Measurements from ENCODE around the gene RHBDD2.
"Not testable (repeated sequence)": the region's sequence is repeated elsewhere in the genome, so short reads cannot be mapped to it uniquely, and the experiment has no call there.

Gene RHBDD2

DNA sequence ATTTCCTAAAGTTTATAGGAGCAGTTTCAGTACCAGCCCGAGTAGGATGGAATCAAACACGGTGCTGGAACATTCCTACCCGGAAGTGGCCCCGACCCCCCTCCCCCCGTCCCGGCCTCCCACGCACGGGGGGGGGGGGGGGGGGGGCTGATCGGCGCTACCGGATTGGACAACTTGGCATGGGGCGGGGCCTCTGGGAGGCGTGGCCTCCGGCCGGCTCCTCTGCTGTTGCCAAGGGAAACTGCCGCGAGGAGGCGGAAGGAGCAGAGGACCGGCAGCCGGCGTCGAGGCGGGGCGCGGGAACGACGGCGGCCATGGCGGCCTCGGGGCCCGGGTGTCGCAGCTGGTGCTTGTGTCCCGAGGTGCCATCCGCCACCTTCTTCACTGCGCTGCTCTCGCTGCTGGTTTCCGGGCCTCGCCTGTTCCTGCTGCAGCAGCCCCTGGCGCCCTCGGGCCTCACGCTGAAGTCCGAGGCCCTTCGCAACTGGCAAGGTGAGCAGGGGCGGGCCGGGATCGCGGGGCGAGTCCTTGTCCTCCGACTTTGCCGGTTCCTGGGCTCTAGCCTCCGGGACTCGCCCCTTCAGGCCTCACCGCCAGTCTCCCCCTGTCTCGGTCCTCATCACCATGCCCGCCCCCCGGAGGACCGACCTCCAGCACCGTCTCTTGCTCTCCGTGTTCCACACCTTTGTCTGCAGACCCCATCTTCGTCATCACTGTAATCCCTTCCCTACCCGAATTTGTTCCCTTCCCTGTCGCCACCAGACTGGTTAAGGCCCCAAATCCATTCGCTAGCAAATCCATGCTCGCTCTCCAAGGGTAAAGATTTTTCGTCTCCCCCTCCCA lies at the start of gene RHBDD2:
Gene RHBDD2 (plus strand): TSS at position 266 of the 843 bp plus-strand sequence. CDS start 49 bp downstream, at position 315.
- FAIRE-seq = no peak

GRCh38 chr7:75829656-75830055 lies 49.2 kb upstream of the RHBDD2 start:
- FAIRE-seq = not testable (repeated sequence)

DNA sequence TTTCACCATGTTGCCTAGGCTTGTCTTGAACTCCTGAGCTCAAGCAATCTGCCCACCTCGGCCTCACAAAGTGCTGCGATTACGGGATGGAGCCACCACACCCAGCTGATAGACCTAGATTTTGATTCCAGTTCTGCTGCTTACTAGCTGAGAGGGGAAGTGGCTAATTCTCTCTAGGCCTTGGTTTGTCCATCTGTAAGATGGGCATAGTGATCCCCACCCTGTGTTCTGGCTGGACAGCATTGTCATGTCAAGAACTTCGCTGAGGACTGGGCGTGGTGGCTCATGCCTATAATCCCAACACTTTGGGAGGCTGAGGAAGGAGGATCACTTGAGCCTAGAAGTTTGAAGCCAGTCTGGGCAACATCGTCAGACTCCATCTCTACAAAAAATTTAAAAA lies 47.9 kb upstream of the RHBDD2 start:
- no peak for FAIRE-seq

DNA sequence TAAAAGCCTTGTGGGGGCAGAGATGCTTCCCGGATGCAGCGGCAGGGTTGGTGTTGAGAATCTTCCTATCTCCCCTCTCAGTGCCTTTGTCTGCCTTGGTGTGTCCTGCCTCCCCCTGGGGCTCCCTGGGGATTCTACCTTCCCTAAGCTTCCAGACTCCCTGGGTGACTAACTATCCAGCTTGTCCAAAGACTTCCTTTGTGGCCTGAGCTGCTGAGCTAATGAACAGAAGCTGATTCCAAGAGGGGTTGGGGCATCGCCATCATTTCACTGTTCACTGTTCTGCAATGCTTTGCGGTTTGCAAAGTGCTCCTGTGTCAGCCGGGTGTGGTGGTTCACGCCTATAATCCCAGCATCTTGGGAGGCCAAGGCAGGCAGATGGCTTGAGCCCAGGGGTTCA lies 45.2 kb upstream of the RHBDD2 start:
- not testable (repeated sequence) for FAIRE-seq

DNA sequence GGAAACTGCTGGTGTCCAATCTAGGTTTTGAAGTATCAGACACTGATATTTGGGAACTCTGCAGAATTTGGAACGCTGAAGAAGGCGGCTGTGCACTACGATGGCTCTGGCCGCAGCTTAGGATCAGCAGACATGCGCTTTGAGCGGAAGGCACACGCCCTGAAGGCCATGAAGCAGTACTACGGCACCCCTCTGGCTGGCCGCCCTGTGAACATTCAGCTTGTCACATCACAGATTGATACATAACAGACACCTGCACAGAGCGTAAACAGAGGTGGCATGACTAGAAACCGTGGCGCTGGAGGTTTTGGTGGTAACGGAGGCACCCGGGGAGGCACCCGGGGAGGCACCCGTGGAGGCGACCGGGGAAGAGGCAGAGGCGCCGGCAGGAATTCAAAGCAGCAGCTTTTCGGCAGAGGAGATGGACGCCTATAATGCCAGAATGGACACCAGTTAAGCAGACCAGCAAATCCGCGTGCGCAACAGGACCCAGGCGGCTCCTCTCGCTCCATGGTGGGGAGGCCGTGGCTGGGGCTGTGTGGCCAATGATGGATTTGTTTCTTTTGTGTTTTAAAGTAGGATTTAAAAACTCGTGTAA lies 43.0 kb upstream of the RHBDD2 start:
- no peak for FAIRE-seq

DNA sequence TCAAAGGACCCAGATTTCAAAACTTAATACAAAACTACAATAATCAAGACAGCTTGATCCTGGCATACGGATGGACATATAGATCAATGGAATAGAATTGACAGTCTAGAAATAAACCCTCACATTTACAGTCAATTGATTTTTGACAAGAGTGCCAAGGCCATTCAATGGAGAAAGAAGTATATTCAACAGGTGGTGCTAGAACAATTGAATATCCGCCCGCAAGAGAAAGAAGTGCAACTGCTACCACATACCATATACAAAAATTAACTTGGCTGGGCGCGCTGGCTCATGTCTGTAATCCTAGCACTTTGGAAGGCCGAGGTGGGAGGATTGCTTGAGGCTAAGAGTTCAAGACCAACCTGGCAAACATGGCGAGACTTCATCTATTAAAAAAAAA lies 42.0 kb upstream of the RHBDD2 start:
- no peak for FAIRE-seq

DNA sequence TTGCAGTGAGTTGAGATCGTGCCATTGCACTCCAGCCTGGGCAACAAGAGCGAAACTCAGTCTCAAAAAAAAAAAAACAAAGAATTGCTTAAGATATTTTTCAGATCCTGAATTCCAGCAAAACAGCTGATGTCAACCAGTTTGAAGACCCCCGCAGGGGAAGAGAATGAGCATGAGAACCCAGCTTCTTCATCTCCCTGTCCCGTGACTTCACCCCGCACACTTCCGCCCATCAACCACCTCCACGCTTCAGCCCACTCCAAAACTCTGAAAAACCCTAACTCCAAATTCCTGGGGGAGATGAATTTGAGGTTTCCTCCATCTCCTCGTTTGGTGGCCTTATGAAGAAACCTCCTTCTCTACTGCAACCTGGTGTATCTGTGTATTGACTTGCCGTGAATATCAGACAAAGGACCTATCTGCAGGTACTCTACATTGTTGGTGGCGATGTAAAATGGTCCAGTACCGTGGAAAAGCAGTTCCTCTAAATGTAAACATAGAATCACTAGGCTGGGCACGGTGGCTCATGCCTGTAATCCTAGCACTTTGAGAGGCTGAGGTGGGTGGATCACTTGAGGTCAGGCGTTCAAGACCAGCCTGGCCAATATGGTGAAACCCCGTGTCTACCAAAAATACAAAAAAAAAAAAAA lies 40.4 kb upstream of the RHBDD2 start:
- FAIRE-seq = not testable (repeated sequence)

- FAIRE-seq = no peak
Measured at GRCh38 chr7:75840029-75840428, 38.8 kb upstream of the RHBDD2 start.

- FAIRE-seq = no peak
Measured at GRCh38 chr7:75842836-75843446, 35.9 kb upstream of the RHBDD2 start.

GRCh38 chr7:75843613-75844116 lies 35.2 kb upstream of the RHBDD2 start:
- FAIRE-seq = no peak

GRCh38 chr7:75844158-75844557 lies 34.7 kb upstream of the RHBDD2 start:
- no peak for FAIRE-seq

- FAIRE-seq = not testable (repeated sequence)
Measured at GRCh38 chr7:75845132-75845531, 33.7 kb upstream of the RHBDD2 start.

DNA sequence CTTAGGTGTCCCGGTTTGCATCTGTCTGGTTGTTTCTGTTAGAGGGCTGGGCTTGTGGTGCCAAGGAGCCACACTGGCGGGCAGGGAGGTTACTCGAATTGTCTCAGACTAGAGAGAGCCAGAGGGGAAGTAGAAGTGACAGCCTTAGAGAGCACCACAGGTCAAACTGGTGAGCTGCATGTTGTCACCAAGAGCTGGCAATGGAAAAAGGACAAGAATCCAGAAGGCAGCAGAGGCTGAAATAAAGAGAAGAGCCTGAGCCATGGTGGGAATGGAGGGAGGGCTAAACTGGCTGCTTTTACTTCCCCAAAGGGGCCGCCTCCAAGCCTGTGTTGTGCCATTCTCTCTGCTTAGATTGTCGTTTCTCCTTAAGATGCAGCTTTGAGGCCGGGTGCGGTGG lies 31.1 kb upstream of the RHBDD2 start:
- FAIRE-seq = no peak

DNA sequence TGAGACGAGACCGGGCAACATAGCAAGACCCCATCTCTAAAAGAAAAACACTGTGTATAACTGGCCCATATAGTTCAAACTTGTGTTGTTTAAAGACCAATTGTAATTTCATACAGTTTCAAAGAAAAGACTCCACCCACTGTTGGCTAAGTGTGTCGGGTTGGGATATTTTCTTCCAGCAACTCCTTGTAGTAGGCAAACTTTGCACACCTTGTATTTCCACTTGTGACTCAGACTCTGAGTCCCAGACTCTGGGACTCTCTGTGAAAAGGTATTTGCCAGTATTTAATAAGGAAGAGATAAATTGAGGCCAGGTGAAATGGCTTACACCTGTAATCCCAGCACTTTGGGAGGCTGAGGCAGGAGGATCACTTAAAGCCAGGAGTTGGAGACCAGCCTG lies 29.3 kb upstream of the RHBDD2 start:
- no peak for FAIRE-seq

GRCh38 chr7:75850235-75850634 lies 28.6 kb upstream of the RHBDD2 start:
- FAIRE-seq = no peak

- no peak for FAIRE-seq
Measured at GRCh38 chr7:75854233-75854632, 24.6 kb upstream of the RHBDD2 start.

DNA sequence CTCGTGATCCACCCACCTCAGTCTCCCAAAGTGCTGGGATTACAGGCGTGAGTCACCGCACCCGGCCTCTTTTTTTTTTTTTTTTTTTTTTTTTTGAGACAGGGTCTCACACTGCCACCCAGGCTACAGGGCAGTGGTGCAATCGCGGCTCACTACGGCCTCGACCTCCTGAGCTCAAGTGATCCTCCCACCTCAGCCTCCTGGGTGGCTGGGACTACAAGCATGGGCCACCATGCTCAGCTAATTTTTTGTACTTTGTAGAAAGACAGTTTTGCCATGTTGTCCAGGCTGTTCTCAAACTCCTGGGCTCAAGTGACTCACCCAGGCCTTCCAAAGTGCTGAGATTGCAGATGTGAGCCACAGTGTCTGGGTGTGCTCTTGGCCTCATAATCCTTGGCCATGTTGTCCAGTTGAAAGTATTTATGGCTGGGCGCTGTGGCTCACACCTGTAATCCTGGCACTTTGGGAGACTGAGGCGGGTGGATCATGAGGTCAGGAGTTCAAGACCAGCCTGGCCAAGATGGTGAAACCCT lies 24.0 kb upstream of the RHBDD2 start:
- FAIRE-seq = not testable (repeated sequence)

GRCh38 chr7:75856536-75856935 lies 22.3 kb upstream of the RHBDD2 start:
- no peak for FAIRE-seq

- FAIRE-seq = no peak
Measured at GRCh38 chr7:75858410-75858809, 20.4 kb upstream of the RHBDD2 start.

DNA sequence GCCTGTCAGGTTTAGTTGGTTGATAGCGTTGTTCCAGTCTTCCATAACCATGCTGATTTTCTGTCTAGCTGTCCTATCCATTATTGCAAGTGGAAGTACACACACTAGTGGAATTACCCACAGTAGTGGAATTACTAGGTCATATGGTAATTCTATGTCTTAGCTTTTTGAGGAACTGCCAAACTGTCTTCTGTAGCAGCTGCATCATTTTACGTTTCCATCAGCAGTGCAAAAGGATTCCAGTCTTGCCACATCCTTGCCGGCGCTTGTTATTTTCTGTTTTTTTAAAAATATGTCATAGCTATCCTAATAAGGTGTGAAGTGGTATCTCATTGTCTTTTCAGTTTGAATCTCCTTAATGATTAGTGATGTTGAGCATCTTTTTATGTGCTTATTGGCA lies 17.2 kb upstream of the RHBDD2 start:
- no peak for FAIRE-seq

- FAIRE-seq = not testable (repeated sequence)
Measured at GRCh38 chr7:75864251-75864650, 14.6 kb upstream of the RHBDD2 start.

- no peak for FAIRE-seq
Measured at GRCh38 chr7:75866114-75866488, 12.7 kb upstream of the RHBDD2 start.

All from islet of Langerhans (tissue), 1 donor.